NOMO-1 treated with dmso at 0.1 percent for 144 hours (cell line): ENCODE data around the gene ZHX3.
A peak's percentile ranks its signal among the peaks of the same experiment; 100 is the strongest.

Experiments used
- DNase-seq: peaks from one replicate; lab custom pipeline; 2025; ENCODE audit not compliant: unreplicated experiment; lab: John Stamatoyannopoulos, UW

Gene ZHX3

GRCh38 chr20:41353530-41353929 lies 36.0 kb upstream of the ZHX3 start:
- no peak for DNase-seq

DNA sequence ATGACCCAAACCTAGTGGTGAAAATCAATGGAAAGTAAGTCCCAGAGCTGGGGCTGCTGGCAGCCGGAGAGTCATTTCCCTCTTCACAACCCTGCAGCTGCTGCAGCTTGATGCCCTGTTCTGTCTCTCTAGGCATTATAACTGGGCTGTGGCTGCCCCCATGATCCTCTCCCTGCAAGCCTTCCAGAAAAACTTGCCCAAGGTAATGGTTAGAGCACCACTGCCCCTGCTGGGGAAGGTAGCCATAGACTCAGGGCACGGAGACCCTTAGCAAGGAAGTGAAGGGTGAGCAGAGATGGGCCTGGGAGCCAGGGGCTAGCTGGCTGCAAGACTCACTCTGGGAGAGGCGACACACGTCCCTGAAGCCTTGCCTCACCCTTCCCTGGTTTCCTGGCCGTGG lies 35.1 kb upstream of the ZHX3 start:
- no peak for DNase-seq

GRCh38 chr20:41352106-41352505 lies 34.6 kb upstream of the ZHX3 start:
- DNase-seq, result no peak

DNA sequence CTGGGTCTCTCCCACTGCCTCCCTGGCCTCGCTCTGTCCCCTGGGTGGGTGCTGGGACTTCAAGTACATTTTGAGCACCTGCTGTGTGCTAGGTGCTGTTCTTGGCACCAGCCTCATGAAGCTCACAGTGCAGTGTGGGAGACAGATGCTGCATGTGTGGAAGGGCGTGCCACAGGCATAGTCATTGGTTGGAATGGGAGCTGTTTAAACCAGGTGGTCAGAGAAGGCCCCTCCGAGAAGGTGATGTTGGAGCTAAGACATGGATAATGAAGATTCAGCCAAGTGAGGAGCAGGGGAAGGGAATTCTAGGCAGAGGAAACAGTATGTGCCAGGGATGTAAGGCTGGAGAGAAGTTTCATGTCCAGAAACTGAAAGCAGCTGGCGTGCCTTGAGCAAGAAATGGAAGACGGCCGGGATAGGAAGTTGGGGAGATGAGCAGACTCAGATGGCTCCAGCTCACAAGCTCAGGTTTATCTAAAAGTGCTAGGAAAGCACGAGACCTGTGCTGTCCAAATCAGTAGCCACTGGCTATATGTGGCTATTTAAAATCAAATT lies 33.0 kb upstream of the ZHX3 start:
- no peak for DNase-seq

DNA sequence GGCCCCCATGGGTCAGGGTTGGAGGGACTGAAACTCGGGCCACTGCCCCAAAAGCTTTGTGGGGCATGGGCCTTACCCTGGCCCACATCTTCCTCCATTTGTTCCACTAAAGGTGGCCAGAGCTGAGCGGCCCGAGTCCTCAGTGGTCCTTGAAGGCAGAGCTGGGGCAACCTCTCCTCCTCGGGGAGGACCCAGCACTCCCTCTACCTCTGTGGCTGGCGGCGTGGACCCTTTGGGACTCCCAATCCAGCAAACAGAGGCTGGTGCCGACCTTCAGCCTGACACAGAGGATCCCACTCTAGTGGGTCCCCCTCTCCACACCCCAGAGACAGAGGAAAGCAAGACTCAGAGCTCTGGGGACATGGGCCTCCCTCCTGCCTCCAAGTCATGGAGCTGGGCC lies 32.4 kb upstream of the ZHX3 start:
- DNase-seq, result no peak

DNA sequence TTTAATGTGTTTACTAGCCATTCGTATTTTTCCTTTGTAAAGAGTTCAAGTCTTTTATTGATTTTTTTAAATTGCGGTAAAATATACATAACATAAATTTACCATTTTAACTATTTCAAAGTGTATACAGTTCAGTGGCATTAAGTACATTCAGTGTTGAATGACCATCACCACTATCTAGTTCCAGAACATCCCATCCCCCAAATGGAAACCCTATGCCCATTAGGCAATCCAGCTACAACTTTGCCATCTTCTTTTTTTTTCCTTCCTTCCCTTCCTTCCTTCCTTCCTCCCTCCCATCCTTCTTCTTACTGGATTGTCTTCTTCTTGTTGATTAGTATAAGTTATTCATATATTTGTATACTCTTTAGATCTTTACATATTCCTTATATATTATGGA lies 31.7 kb upstream of the ZHX3 start:
- DNase-seq, result no peak

DNA sequence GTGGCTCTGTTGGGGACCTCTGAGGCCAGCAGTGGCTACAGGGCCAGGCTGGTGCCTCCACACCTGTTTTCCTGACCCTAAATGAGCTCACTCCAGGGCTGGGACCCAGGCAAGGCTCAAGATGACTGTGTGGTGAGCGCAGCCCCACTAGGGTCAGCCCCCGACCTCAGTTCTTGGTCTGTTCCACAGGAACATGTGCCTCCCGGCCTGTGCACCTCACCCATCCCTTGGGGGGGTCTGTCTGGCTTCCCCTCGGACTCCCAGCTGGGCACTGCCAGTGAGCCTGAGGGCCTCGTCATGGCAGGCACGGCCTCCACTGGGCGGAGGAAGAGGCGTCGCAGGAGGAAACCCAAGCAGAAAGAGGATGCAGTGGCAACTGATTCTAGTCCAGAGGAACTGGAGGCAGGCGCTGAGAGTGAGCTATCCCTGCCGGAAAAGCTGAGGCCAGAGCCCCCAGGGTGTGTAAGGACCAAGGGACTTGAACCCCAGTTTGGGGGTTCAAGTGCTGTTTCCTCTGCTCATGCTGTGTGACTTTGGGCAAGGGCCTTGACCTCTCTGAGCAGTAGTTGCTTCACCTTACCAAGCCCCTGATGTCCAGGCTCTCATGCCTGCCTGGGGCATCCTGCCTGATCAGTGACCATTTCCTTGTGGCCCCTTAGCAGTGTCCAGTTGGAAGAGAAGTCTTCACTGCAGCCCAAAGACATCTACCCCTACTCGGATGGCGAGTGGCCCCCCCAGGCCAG lies 31.1 kb upstream of the ZHX3 start:
- DNase-seq, result no peak

- no peak for DNase-seq
Measured at GRCh38 chr20:41347523-41348429, 30.2 kb upstream of the ZHX3 start.

DNA sequence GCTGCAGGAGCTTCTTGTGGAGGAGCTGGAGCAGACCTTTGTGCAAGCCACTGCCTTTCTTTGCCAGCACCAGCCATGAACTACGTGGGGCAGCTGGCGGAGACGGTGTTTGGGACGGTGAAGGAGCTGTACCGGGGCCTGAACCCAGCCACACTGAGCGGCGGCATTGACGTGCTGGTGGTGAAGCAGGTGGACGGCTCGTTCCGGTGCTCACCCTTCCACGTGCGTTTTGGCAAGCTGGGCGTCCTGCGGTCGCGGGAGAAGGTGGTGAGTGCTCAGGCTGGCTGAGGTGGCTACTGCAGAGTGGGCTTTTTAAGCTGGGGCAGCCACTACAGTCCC lies 28.2 kb upstream of the ZHX3 start:
- no peak for DNase-seq

- DNase-seq, result no peak
Measured at GRCh38 chr20:41344938-41345728, 27.6 kb upstream of the ZHX3 start.

- no peak for DNase-seq
Measured at GRCh38 chr20:41344477-41344876, 26.9 kb upstream of the ZHX3 start.

DNA sequence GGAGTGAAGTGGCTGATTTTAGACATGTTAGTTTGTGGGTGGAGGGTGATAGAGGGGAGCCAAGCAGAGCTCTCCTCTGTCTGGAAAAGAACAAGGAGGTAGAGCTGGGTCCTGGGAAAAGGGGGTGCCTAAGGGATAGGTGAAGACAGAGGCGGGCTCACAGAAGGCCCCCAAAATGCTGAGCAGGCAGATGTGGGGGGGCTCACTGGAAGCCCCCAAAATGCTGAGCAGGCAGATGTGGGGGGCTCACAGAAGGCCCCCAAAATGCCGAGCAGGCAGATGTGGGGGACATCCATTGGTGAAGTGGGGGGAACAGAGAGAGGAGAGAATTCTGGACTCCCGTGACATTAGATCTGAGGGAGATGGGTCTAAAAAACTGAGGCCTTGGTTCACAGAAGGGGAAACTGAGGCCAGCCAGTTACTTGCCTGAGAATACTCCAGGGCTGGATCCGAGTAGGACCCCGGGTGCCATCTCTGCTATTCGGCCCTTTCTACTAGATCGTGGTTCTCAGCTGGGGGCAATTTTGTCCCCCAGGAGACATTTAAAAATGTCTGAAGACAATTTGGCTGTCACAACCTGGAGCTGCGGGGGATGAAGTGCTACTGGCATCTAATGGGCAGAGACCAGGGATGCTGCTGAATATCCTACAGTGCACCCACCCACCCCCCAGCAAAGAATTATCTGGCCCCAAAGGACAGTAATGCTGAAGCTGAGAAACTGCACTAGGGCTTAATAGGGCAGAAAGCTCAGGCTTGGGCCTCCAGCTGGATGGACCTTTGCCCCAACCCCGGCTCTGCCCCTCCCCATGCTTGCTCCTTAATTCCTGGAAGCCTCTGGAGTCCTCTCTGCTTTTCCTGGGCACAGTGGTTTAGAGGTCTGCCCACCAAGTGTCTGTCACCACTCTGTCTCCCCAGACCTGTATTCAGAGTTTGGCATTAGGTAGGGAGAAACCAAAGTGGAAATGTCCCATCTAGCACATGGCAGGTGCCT lies 25.2 kb upstream of the ZHX3 start:
- no peak for DNase-seq

- DNase-seq, result peak; percentile 12
Measured at GRCh38 chr20:41340327-41341055, 23.0 kb upstream of the ZHX3 start, which contains the start of gene LPIN3. LPIN3 (plus strand) TSS chr20:41340821; CDS start chr20:41345804, 4,983 bp downstream.

GRCh38 chr20:41339957-41340326 lies 22.4 kb upstream of the ZHX3 start:
- peak; percentile 9 for DNase-seq

DNA sequence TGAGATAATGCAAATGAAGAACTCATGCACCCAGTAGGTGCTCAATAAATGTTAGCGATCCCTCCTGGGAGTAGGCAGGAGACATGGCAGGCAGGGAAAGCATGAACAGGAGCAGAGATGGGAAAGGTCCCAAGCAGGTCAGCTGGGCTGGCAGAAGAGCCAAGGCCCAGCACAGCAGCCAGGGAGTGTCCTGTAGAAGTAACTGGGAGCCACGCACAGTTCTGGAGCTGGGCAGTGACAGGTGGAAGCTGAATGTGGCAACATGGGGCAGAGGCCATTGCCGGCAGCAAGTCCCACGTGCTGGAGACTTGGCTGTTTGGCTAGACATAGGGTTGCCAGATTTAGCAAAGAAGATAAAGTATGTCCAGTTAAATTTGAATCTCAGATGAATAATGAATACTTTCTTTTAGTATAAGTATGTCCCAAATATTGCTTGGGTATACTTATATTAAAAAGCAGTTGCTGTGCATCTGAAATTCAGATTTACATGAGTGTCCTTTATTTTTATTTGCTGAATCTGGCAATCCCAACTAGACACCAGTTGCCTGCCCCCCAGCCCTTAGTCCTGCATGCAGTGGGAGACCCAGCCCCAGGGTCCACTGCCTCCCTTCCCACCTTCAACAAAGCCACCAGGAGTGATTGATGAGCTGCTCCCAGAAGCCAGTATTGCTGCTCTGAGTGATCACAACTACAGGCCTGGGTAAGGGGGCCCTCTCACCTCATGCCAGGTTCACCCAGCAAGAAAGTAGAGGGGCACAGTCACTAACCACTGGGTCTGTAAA lies 19.4 kb upstream of the ZHX3 start:
- DNase-seq, result no peak

DNA sequence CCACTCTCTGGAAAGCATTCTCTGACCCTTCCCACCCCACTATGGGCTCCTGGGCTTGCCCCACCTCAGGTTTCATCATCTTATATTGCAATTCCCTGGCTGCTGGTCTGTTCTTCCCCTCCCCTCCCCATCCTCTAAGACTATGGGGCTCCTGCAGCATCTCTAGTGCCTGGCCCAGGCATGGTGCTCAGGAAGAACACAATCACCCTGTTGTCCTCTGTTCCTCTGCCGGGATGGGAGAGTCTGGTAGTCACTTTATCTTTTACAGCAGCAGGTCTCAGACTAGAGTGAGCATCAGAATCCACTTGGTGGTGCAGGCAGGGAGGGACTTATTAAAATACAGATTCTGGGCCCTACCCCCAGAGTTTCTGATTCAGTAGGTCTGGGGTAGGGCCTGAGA lies 18.1 kb upstream of the ZHX3 start:
- DNase-seq, result no peak

GRCh38 chr20:41334443-41335421 lies 17.2 kb upstream of the ZHX3 start:
- no peak for DNase-seq
